ENCODE measurements around the gene KCNQ1.

Gene KCNQ1

DNA sequence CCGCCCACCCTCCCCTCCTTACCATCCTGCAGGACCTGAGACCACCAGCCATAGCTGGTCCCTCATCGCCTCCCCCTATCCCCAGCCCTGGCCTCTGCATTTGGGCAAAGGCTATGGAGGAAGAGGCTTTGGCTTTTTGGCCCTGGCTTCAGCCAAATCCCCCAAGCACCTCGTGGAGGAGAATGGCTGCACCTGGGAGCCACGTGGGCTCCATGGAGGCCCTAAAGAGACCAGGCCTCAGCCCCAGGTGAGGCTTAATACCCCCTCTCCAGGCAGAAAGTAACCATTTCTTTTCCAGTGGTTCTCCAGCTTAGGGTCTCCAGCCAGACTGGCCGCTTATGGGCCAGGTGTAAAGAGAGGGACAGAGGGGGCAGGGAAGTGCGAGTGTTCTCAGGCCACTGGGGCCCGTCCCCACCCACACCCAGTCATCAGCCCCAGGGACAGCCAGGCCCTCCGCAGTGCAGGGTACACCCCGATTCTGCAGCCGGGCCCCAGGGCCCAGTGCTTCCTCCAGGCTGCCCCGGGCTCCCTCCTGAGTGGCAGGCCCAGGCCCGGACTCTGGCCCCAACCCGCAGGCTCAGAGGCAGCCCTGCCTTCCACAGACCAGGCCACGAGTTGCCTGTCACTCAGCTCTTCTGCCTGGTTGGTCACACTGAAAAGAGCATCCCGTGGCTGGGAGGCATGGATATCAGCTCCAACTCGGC lies 414.3 kb downstream of the KCNQ1 start:
- TF ChIP-seq OSR1 (CRISPR knock-in tag; IDR thresholded peaks at IDR 0.05) (no peak), RARB (CRISPR knock-in tag; IDR thresholded peaks at IDR 0.05) (no peak), CSDC2 (CRISPR knock-in tag; IDR thresholded peaks at IDR 0.05) (no peak), ZC3H10 (CRISPR knock-in tag; IDR thresholded peaks at IDR 0.05) (no peak), TOX (CRISPR knock-in tag; IDR thresholded peaks at IDR 0.05; ENCODE audit: borderline replicate concordance) (no peak), ESRRG (CRISPR knock-in tag; IDR thresholded peaks at IDR 0.05) (no peak), SNAI2 (CRISPR knock-in tag; IDR thresholded peaks at IDR 0.05) (no peak), ZNF8 (CRISPR knock-in tag; IDR thresholded peaks at IDR 0.05) (no peak), ZFP3 (CRISPR knock-in tag; IDR thresholded peaks at IDR 0.05) (no peak), ZNF565 (CRISPR knock-in tag; conservative IDR thresholded peaks at IDR 0.05; ENCODE audit: low read depth) (no peak), ISL1 (CRISPR knock-in tag; IDR thresholded peaks at IDR 0.05) (no peak), ZFP30 (CRISPR knock-in tag; IDR thresholded peaks at IDR 0.05) (no peak), BACH2 (CRISPR knock-in tag; IDR thresholded peaks at IDR 0.05; ENCODE audit: borderline replicate concordance) (no peak)
- TF ChIP-seq, protein P1, sequence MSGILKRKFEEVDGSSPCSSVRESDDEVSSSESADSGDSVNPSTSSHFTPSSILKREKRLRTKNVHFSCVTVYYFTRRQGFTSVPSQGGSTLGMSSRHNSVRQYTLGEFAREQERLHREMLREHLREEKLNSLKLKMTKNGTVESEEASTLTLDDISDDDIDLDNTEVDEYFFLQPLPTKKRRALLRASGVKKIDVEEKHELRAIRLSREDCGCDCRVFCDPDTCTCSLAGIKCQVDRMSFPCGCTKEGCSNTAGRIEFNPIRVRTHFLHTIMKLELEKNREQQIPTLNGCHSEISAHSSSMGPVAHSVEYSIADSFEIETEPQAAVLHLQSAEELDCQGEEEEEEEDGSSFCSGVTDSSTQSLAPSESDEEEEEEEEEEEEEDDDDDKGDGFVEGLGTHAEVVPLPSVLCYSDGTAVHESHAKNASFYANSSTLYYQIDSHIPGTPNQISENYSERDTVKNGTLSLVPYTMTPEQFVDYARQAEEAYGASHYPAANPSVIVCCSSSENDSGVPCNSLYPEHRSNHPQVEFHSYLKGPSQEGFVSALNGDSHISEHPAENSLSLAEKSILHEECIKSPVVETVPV (CRISPR knock-in tag; IDR thresholded peaks at IDR 0.05) = no peak
- TF ChIP-seq, protein P2, sequence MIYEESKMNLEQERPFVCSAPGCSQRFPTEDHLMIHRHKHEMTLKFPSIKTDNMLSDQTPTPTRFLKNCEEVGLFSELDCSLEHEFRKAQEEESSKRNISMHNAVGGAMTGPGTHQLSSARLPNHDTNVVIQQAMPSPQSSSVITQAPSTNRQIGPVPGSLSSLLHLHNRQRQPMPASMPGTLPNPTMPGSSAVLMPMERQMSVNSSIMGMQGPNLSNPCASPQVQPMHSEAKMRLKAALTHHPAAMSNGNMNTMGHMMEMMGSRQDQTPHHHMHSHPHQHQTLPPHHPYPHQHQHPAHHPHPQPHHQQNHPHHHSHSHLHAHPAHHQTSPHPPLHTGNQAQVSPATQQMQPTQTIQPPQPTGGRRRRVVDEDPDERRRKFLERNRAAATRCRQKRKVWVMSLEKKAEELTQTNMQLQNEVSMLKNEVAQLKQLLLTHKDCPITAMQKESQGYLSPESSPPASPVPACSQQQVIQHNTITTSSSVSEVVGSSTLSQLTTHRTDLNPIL (CRISPR knock-in tag; IDR thresholded peaks at IDR 0.05; ENCODE audit: low read depth) = no peak
- TF ChIP-seq, protein P3, sequence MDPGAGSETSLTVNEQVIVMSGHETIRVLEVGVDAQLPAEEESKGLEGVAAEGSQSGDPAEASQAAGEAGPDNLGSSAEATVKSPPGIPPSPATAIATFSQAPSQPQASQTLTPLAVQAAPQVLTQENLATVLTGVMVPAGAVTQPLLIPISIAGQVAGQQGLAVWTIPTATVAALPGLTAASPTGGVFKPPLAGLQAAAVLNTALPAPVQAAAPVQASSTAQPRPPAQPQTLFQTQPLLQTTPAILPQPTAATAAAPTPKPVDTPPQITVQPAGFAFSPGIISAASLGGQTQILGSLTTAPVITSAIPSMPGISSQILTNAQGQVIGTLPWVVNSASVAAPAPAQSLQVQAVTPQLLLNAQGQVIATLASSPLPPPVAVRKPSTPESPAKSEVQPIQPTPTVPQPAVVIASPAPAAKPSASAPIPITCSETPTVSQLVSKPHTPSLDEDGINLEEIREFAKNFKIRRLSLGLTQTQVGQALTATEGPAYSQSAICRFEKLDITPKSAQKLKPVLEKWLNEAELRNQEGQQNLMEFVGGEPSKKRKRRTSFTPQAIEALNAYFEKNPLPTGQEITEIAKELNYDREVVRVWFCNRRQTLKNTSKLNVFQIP (CRISPR knock-in tag; IDR thresholded peaks at IDR 0.05; ENCODE audit: borderline replicate concordance, low read depth) = no peak
- no peak for ATAC-seq

DNA sequence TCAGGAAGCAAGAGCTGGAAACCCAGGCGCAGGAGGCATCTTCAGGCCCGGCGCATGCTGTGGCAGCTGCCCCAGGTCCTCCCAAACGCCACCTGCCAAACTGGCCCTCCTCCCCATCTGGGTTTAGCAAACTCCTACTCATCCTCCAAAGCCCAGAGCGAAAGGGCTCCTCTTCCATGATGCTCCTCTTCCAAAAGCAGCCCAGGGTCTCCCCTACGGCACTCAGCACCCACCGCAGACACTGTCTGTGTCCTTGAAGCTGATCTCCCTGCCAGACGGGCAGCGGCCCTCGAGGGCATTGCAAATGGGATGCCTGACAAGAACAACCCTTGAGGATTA lies 414.9 kb downstream of the KCNQ1 start:
- ATAC-seq = no peak
- no peak for TF ChIP-seq ISL1 (CRISPR knock-in tag; IDR thresholded peaks at IDR 0.05)
- peak; percentile 91 for TF ChIP-seq ZFP3 (CRISPR knock-in tag; IDR thresholded peaks at IDR 0.05)
- no peak for TF ChIP-seq ARNTL (CRISPR knock-in tag; IDR thresholded peaks at IDR 0.05; ENCODE audit: borderline replicate concordance, low read depth)
- no peak for TF ChIP-seq ESRRG (CRISPR knock-in tag; IDR thresholded peaks at IDR 0.05)

DNA sequence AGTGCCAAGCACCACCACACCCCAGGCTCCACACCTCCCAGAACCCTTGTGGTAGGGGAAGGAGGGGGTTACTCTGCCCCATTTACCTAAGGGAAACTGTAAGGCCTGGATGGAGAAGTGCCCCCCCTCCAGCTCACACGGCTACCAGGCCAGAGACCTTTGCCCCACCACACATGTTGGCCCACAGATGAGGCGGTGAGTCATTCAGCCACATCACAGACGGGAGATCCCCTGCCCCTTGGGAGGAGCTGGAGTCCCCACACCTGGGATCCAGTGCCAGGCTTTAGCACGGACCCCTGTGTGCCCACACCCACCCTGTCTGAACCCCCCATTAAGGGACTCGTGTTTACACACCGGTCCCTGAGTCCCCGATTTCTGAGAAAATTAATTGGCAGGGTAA lies 415.8 kb downstream of the KCNQ1 start:
- no peak for TF ChIP-seq CSDC2 (CRISPR knock-in tag; IDR thresholded peaks at IDR 0.05)
- TF ChIP-seq ZFP3 (CRISPR knock-in tag; IDR thresholded peaks at IDR 0.05) = no peak
- TF ChIP-seq TOX (CRISPR knock-in tag; IDR thresholded peaks at IDR 0.05; ENCODE audit: borderline replicate concordance) = no peak
- TF ChIP-seq GLIS3 (CRISPR knock-in tag; IDR thresholded peaks at IDR 0.05) = no peak
- no peak for ATAC-seq

DNA sequence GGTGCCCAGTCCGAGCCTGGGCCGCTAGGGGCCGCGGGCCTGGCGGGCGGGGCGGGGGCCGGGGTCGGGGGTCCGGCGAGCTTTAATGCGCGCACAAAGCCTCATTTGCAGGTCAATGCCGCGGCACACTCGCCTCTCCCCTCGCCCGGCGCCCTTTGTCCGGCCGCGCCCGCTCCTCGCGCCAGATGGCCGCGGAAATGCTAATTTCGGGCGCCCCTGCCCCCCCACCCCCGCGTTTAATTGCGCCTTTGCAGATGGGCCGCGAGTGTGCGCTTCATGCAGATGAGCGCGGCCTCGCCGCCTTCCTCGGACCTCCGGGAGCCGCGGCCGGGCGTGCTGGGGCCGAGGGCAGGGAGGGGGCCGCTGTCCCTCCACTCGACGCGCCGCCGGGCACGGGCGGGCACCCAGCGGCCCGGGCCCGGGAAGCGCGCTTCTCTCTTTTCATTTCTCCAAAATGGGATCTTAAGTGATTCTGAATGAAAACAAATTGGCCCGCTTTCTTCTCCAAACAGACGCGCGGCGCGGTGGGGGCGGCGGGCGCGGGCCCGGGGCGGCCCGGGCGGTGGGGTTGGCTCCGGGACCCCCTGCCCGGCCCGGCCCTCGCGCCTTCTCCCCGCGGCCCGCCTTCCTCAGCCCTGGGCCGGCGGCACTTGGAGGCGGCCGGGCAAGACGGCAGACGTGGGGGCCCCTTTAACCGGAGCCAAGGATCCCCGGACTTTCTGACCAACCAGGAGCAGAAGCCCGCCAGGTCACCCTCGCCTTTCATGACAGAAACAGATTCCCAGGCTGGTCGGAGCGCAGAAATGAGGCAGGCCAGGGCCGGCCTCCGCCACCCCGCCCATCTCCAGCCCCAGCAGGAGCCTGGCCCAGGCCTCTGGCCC lies 417.8 kb downstream of the KCNQ1 start:
- ATAC-seq = no peak
- TF ChIP-seq, protein P2 (CRISPR knock-in tag; IDR thresholded peaks at IDR 0.05; ENCODE audit: low read depth) = no peak
- no peak for TF ChIP-seq ZNF8 (CRISPR knock-in tag; IDR thresholded peaks at IDR 0.05)
- TF ChIP-seq CSDC2 (CRISPR knock-in tag; IDR thresholded peaks at IDR 0.05) = no peak
- no peak for TF ChIP-seq TCF4 (CRISPR knock-in tag; IDR thresholded peaks at IDR 0.05; ENCODE audit: borderline replicate concordance)
- TF ChIP-seq RARB (CRISPR knock-in tag; IDR thresholded peaks at IDR 0.05) = no peak
- TF ChIP-seq, protein P4, sequence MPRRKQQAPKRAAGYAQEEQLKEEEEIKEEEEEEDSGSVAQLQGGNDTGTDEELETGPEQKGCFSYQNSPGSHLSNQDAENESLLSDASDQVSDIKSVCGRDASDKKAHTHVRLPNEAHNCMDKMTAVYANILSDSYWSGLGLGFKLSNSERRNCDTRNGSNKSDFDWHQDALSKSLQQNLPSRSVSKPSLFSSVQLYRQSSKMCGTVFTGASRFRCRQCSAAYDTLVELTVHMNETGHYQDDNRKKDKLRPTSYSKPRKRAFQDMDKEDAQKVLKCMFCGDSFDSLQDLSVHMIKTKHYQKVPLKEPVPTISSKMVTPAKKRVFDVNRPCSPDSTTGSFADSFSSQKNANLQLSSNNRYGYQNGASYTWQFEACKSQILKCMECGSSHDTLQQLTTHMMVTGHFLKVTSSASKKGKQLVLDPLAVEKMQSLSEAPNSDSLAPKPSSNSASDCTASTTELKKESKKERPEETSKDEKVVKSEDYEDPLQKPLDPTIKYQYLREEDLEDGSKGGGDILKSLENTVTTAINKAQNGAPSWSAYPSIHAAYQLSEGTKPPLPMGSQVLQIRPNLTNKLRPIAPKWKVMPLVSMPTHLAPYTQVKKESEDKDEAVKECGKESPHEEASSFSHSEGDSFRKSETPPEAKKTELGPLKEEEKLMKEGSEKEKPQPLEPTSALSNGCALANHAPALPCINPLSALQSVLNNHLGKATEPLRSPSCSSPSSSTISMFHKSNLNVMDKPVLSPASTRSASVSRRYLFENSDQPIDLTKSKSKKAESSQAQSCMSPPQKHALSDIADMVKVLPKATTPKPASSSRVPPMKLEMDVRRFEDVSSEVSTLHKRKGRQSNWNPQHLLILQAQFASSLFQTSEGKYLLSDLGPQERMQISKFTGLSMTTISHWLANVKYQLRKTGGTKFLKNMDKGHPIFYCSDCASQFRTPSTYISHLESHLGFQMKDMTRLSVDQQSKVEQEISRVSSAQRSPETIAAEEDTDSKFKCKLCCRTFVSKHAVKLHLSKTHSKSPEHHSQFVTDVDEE (CRISPR knock-in tag; IDR thresholded peaks at IDR 0.05) = no peak
- TF ChIP-seq OSR1 (CRISPR knock-in tag; IDR thresholded peaks at IDR 0.05) = no peak
- no peak for TF ChIP-seq TOX (CRISPR knock-in tag; IDR thresholded peaks at IDR 0.05; ENCODE audit: borderline replicate concordance)
- TF ChIP-seq, protein P5, sequence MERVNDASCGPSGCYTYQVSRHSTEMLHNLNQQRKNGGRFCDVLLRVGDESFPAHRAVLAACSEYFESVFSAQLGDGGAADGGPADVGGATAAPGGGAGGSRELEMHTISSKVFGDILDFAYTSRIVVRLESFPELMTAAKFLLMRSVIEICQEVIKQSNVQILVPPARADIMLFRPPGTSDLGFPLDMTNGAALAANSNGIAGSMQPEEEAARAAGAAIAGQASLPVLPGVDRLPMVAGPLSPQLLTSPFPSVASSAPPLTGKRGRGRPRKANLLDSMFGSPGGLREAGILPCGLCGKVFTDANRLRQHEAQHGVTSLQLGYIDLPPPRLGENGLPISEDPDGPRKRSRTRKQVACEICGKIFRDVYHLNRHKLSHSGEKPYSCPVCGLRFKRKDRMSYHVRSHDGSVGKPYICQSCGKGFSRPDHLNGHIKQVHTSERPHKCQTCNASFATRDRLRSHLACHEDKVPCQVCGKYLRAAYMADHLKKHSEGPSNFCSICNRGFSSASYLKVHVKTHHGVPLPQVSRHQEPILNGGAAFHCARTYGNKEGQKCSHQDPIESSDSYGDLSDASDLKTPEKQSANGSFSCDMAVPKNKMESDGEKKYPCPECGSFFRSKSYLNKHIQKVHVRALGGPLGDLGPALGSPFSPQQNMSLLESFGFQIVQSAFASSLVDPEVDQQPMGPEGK (CRISPR knock-in tag; IDR thresholded peaks at IDR 0.05; ENCODE audit: borderline replicate concordance) = no peak
- TF ChIP-seq ZC3H10 (CRISPR knock-in tag; IDR thresholded peaks at IDR 0.05) = no peak
- no peak for TF ChIP-seq ZNF70 (CRISPR knock-in tag; IDR thresholded peaks at IDR 0.05)
- TF ChIP-seq, protein P3 (CRISPR knock-in tag; IDR thresholded peaks at IDR 0.05; ENCODE audit: borderline replicate concordance, low read depth) = no peak

All from SK-N-SH treated with all-trans-retinoic acid at 6 μM for 48 hours (cell line).